HG03280 (cell line): ENCODE data around the gene LIAS.
"Not testable (repeated sequence)": the region's sequence is repeated elsewhere in the genome, so short reads cannot be mapped to it uniquely, and the experiment has no call there.

Source experiments
- ATAC-seq: cut with Tn5 transposase; IDR thresholded peaks from one replicate; pipeline ENCODE4 v1.9.1; 2021; ENCODE audit warnings: mild to moderate bottlenecking, moderate library complexity; ENCODE audit not compliant: unreplicated experiment

The LIAS gene

GRCh38 chr4:39497909-39498726 lies 39.3 kb downstream of the LIAS start:
- no peak for ATAC-seq

- ATAC-seq, result no peak
Observed at GRCh38 chr4:39498727-39499020, 39.8 kb downstream of the LIAS start.

GRCh38 chr4:39502019-39502663 lies 43.3 kb downstream of the LIAS start:
- no peak for ATAC-seq

GRCh38 chr4:39502664-39503035 lies 43.8 kb downstream of the LIAS start:
- ATAC-seq, result not testable (repeated sequence)

GRCh38 chr4:39504538-39504937 lies 45.7 kb downstream of the LIAS start:
- ATAC-seq, result no peak

- ATAC-seq, result no peak
Observed at GRCh38 chr4:39505581-39505980, 46.7 kb downstream of the LIAS start.

- no peak for ATAC-seq
Observed at GRCh38 chr4:39510348-39510929, 51.6 kb downstream of the LIAS start.

- ATAC-seq, result not testable (repeated sequence)
Observed at GRCh38 chr4:39514266-39514665, 55.4 kb downstream of the LIAS start.

- ATAC-seq, result no peak
Observed at GRCh38 chr4:39514888-39515401, 56.1 kb downstream of the LIAS start.

GRCh38 chr4:39515669-39516401 lies 57.0 kb downstream of the LIAS start:
- ATAC-seq, result not testable (repeated sequence)

GRCh38 chr4:39516407-39516966 lies 57.6 kb downstream of the LIAS start:
- ATAC-seq, result no peak

GRCh38 chr4:39518484-39518883 lies 59.6 kb downstream of the LIAS start:
- no peak for ATAC-seq

GRCh38 chr4:39521253-39521919 lies 62.5 kb downstream of the LIAS start:
- no peak for ATAC-seq

GRCh38 chr4:39522068-39522467 lies 63.2 kb downstream of the LIAS start:
- ATAC-seq, result no peak

GRCh38 chr4:39524161-39524957 lies 65.5 kb downstream of the LIAS start:
- ATAC-seq, result no peak

- no peak for ATAC-seq
Observed at GRCh38 chr4:39525822-39526690, 67.2 kb downstream of the LIAS start.

- peak; percentile 12 for ATAC-seq
Observed at GRCh38 chr4:39526765-39527295, 68.0 kb downstream of the LIAS start.

GRCh38 chr4:39527296-39528060 lies 68.6 kb downstream of the LIAS start, which contains the start of gene UGDH:
Gene UGDH, minus strand, starts transcription at chr4:39527439. Its CDS starts 5,927 bp downstream, at chr4:39521512.
- ATAC-seq, result peak; percentile 98
